ENCODE data around the gene BAIAP2. TPM values are rescaled to one million over a fixed set of nuclear protein-coding genes. Genes with fewer than 3 reads are reported as not detected.

BAIAP2 gene
- total and polyA plus RNA-seq, 2 donors (not counting 1 experiment from before 2014, with no cell fraction given), result 1.3 to 12.0 TPM

- intact Hi-C loops (cut with micrococcal nuclease), result no loop called here
- Mint-ChIP-seq H3K4me3 (no peak overlapping the region), H3K27ac (no peak overlapping the region), H3K9me3 (ENCODE audit: insufficient read depth) (no peaks in the 10 kb centered on the region), H3K27me3 (peaks cover 37% of the 10 kb centered on the region), H3K4me1 (peaks cover 13% of the 10 kb centered on the region)
- no peak for DNase-seq
- no peak for TF ChIP-seq CTCF (IDR thresholded peaks at IDR 0.05)
- no peak for TF ChIP-seq EZH2 (IDR thresholded peaks at IDR 0.05; ENCODE audit: borderline replicate concordance, insufficient read depth, low read depth, low read length, poor library complexity, severe bottlenecking)
- Histone ChIP-seq H3K79me2 (ENCODE audit: control insufficient read depth, insufficient read depth, low read length) (no peaks in the 10 kb centered on the region), H3K4me2 (replicated peaks; ENCODE audit: low read depth, low read length, poor library complexity, severe bottlenecking) (no peak overlapping the region), H3K27me3 (replicated peaks in 1 of 4; ENCODE audit: control extremely low read depth in 1 of 4, control insufficient read depth in 3 of 4, insufficient read depth in 4 of 4, low read length in 3 of 4) (peaks cover 0 to 47% (median 12%) of the 10 kb centered on the region in 4 experiments), H3K36me3 (replicated peaks in 1 of 2; ENCODE audit: control extremely low read depth in 1 of 2, control insufficient read depth in 1 of 2, extremely low read depth in 1 of 2, insufficient read depth in 2 of 2, low read length in 1 of 2) (no peaks in the 10 kb centered on the region), H2AFZ (ENCODE audit: insufficient read depth, low read depth, low read length, poor library complexity, severe bottlenecking) (no peak overlapping the region), H4K20me1 (ENCODE audit: control insufficient read depth, insufficient read depth, low read length, poor library complexity, severe bottlenecking) (no peaks in the 10 kb centered on the region), H3K4me3 (ENCODE audit: control extremely low read depth in 1 of 5, extremely low read depth in 1 of 5, insufficient read depth in 1 of 5, low read depth in 2 of 5, low read length in 4 of 5) (no peak overlapping the region), H3K4me1 (ENCODE audit: control insufficient read depth in 2 of 2, insufficient read depth in 2 of 2, low read length in 2 of 2) (peaks cover 12 to 16% of the 10 kb centered on the region in 2 donors), H3K9ac (ENCODE audit: low read length) (no peak overlapping the region), H3K9me3 (ENCODE audit: control extremely low read depth in 1 of 3, control insufficient read depth in 2 of 3, insufficient read depth in 1 of 3, low read length in 2 of 3) (peaks cover 0 to 9% (median 0%) of the 10 kb centered on the region in 3 donors), H3K27ac (ENCODE audit: low read length in 2 of 2) (no peak overlapping the region)
- ATAC-seq (ENCODE audit: low read depth), result no peak
- ChIA-PET CTCF (interaction anchor here (0.6 to 1.3 kb wide), 2 partner anchors 15 kb away, joined by 3 read pairs; no protein-coding TSS in a partner anchor), POLR2A (no interaction called here)
- WGBS (ENCODE audit: insufficient coverage), result 84% methylated on average over 23 of the region's 30 CpGs
These were observed 3.1 kb downstream of the BAIAP2 start for GRCh38 chr17:81037798-81038733.

GRCh38 chr17:81039096-81039495 is 4.1 kb downstream of the BAIAP2 start:
- intact Hi-C loops (cut with micrococcal nuclease), result no loop called here

More at GRCh38 chr17:81039096-81039495, 4.1 kb downstream of the BAIAP2 start:
- Histone ChIP-seq H3K9me3 (ENCODE audit: control extremely low read depth in 1 of 3, control insufficient read depth in 2 of 3, insufficient read depth in 1 of 3, low read length in 2 of 3) (peaks cover 0 to 5% (median 0%) of the 10 kb centered on the region in 3 donors), H3K9ac (ENCODE audit: low read length) (no peak overlapping the region), H3K36me3 (replicated peaks in 1 of 2; ENCODE audit: control extremely low read depth in 1 of 2, control insufficient read depth in 1 of 2, extremely low read depth in 1 of 2, insufficient read depth in 2 of 2, low read length in 1 of 2) (no peaks in the 10 kb centered on the region), H2AFZ (ENCODE audit: insufficient read depth, low read depth, low read length, poor library complexity, severe bottlenecking) (no peak overlapping the region), H3K79me2 (ENCODE audit: control insufficient read depth, insufficient read depth, low read length) (no peaks in the 10 kb centered on the region), H3K4me1 (ENCODE audit: control insufficient read depth in 2 of 2, insufficient read depth in 2 of 2, low read length in 2 of 2) (peaks cover 7 to 9% of the 10 kb centered on the region in 2 donors), H4K20me1 (ENCODE audit: control insufficient read depth, insufficient read depth, low read length, poor library complexity, severe bottlenecking) (no peaks in the 10 kb centered on the region), H3K27ac (ENCODE audit: low read length in 2 of 2) (no peak overlapping the region), H3K4me2 (replicated peaks; ENCODE audit: low read depth, low read length, poor library complexity, severe bottlenecking) (no peak overlapping the region), H3K4me3 (ENCODE audit: control extremely low read depth in 1 of 5, extremely low read depth in 1 of 5, insufficient read depth in 1 of 5, low read depth in 2 of 5, low read length in 4 of 5) (no peak overlapping the region), H3K27me3 (replicated peaks in 1 of 4; ENCODE audit: control extremely low read depth in 1 of 4, control insufficient read depth in 3 of 4, insufficient read depth in 4 of 4, low read length in 3 of 4) (peaks cover 0 to 37% (median 8%) of the 10 kb centered on the region in 4 experiments)
- Mint-ChIP-seq H3K9me3 (ENCODE audit: insufficient read depth) (no peaks in the 10 kb centered on the region), H3K27ac (no peak overlapping the region), H3K27me3 (peaks cover 26% of the 10 kb centered on the region), H3K4me1 (peaks cover 5% of the 10 kb centered on the region), H3K4me3 (no peak overlapping the region)
- ChIA-PET POLR2A (no interaction called here), CTCF (interaction anchor here (0.6 kb wide), 1 partner anchor 14 kb away, joined by 3 read pairs; no protein-coding TSS in a partner anchor)
- ATAC-seq (ENCODE audit: low read depth) (no peak), DNase-seq (no peak)
- TF ChIP-seq EZH2 (IDR thresholded peaks at IDR 0.05; ENCODE audit: borderline replicate concordance, insufficient read depth, low read depth, low read length, poor library complexity, severe bottlenecking) (no peak), CTCF (IDR thresholded peaks at IDR 0.05) (no peak)
- WGBS (ENCODE audit: insufficient coverage), result 91% methylated on average over 16 of the region's 16 CpGs
